Neuronal stem cell (in vitro differentiated cells): ENCODE data around the gene SLC35G6.
A peak's percentile ranks its signal among the peaks of the same experiment; 100 is the strongest.

Experiments
- DNase-seq: peaks from one replicate; pipeline ENCODE4 v3.0.0-alpha.2; 2013; ENCODE audit warnings: low spot score
- H2AFZ ChIP-seq: one replicate; pipeline ENCODE4 v1.6.1; 2013; ENCODE audit warnings: mild to moderate bottlenecking, low read length, inconsistent platforms
- H2AK5ac ChIP-seq: 2 replicates; pipeline ENCODE4 v1.6.1; 2013; ENCODE audit warnings: low read depth, mild to moderate bottlenecking, inconsistent platforms, low read length, moderate library complexity, mixed read lengths
- H2BK120ac ChIP-seq: 2 replicates; pipeline ENCODE4 v1.6.1; 2013; ENCODE audit warnings: low read depth, mild to moderate bottlenecking, inconsistent platforms, low read length, moderate library complexity, mixed read lengths
- H2BK12ac ChIP-seq: one replicate; pipeline ENCODE4 v1.6.1; 2013; ENCODE audit warnings: low read length, inconsistent platforms
- H2BK15ac ChIP-seq: 2 replicates; pipeline ENCODE4 v1.6.1; 2013; ENCODE audit warnings: mild to moderate bottlenecking, low read length, inconsistent platforms, mixed read lengths
- H2BK5ac ChIP-seq: one replicate; pipeline ENCODE4 v1.6.1; 2013; ENCODE audit warnings: inconsistent platforms, mild to moderate bottlenecking, low read length, moderate library complexity
- H3K14ac ChIP-seq: one replicate; pipeline ENCODE4 v1.6.1; 2013; ENCODE audit warnings: low read length, inconsistent platforms
- H3K18ac ChIP-seq: 2 replicates; pipeline ENCODE4 v1.6.1; 2013; ENCODE audit warnings: low read length, inconsistent platforms
- H3K23ac ChIP-seq: 2 replicates; pipeline ENCODE4 v1.6.1; 2013; ENCODE audit warnings: low read depth, mild to moderate bottlenecking, mixed read lengths, low read length, inconsistent platforms; ENCODE audit not compliant: poor library complexity
- H3K27ac ChIP-seq: replicated peaks from 3 replicates; pipeline ENCODE4 v1.5.1; 2013; ENCODE audit warnings: low read length, inconsistent platforms
- H3K27me3 ChIP-seq, 3 experiments: 2 replicates each; pipeline ENCODE4 v1.6.1; 2013; ENCODE audit warnings: low read length in 3 of 3, mild to moderate bottlenecking in 2 of 3, inconsistent platforms in 1 of 3, low read depth in 1 of 3, mixed read lengths in 1 of 3, moderate library complexity in 1 of 3; ENCODE audit not compliant: control insufficient read depth in 3 of 3, insufficient read depth in 3 of 3
- H3K36me3 ChIP-seq, 2 donors: replicated peaks in 1 of 2; 2 replicates each; pipeline ENCODE4 v1.6.1; 2013; ENCODE audit warnings: low read length in 2 of 2; ENCODE audit not compliant: control insufficient read depth in 2 of 2, insufficient read depth in 2 of 2
- H3K4ac ChIP-seq: 2 replicates; pipeline ENCODE4 v1.6.1; 2013; ENCODE audit warnings: inconsistent platforms, mild to moderate bottlenecking, low read length, moderate library complexity
- H3K4me1 ChIP-seq, 2 donors: 1 replicate in 1 of 2; 2 replicates in 1 of 2; pipeline ENCODE4 v1.6.1; 2013; ENCODE audit warnings: low read length in 2 of 2, low read depth in 1 of 2; ENCODE audit not compliant: control insufficient read depth in 2 of 2, insufficient read depth in 1 of 2
- H3K4me2 ChIP-seq: one replicate; pipeline ENCODE4 v1.6.1; 2013; ENCODE audit warnings: mild to moderate bottlenecking, low read length, inconsistent platforms; ENCODE audit not compliant: insufficient read depth, poor library complexity, severe bottlenecking
- H3K4me3 ChIP-seq, 2 donors: 2 replicates each; pipeline ENCODE4 v1.5.1; 2013; ENCODE audit warnings: low read length in 2 of 2, mild to moderate bottlenecking in 2 of 2, inconsistent platforms in 1 of 2, moderate library complexity in 1 of 2
- H3K79me1 ChIP-seq: one replicate; pipeline ENCODE4 v1.6.1; 2013; ENCODE audit warnings: low read depth, mild to moderate bottlenecking, inconsistent platforms, low read length, moderate library complexity
- H3K9ac ChIP-seq: one replicate; pipeline ENCODE4 v1.6.1; 2013; ENCODE audit warnings: mild to moderate bottlenecking, low read depth, low read length, inconsistent platforms; ENCODE audit not compliant: poor library complexity
- H3K9me3 ChIP-seq, 2 donors: replicated peaks in 1 of 2; 2 replicates each; pipeline versions ENCODE3 to v1.6.1; 2013; ENCODE audit warnings: low read length in 2 of 2, mild to moderate bottlenecking in 2 of 2, inconsistent platforms in 1 of 2, low read depth in 1 of 2, mixed read lengths in 1 of 2, moderate library complexity in 1 of 2; ENCODE audit not compliant: control insufficient read depth in 2 of 2, insufficient read depth in 1 of 2
- H4K8ac ChIP-seq: one replicate; pipeline ENCODE4 v1.6.1; 2013; ENCODE audit warnings: low read depth, mild to moderate bottlenecking, inconsistent platforms, low read length, moderate library complexity
- H4K91ac ChIP-seq: one replicate; pipeline ENCODE4 v1.6.1; 2013; ENCODE audit warnings: low read length, low read depth, mild to moderate bottlenecking, inconsistent platforms; ENCODE audit not compliant: poor library complexity
- WGBS, 2 donors: extraction: QIAGEN DNeasy Blood & Tissue Kit; methylation state at CpG; one replicate each; pipeline ENCODE4 v1.1.7; 2013; ENCODE audit warnings: missing lambda C conversion rate in 2 of 2, mixed read lengths in 1 of 2; ENCODE audit not compliant: insufficient read length in 2 of 2, insufficient replicate concordance in 1 of 2; ENCODE audit errors: extremely low coverage in 2 of 2; 5-methylcytosine and 5-hydroxymethylcytosine counted together

Gene SLC35G6

GRCh38 chr17:7438656-7439460, 42.4 kb upstream of the SLC35G6 start:
- H3K9me3 ChIP-seq, result peaks cover 0 to 4% of the 10 kb centered on the region in 2 donors
- H2AK5ac ChIP-seq, result peak overlapping the region; percentile 89
- no peak overlapping the region for H4K8ac ChIP-seq
- DNase-seq, result no peak
- no peak overlapping the region for H3K4ac ChIP-seq
- H3K14ac ChIP-seq, result no peak overlapping the region
- H3K18ac ChIP-seq, result peak overlapping the region; percentile 95
- H3K23ac ChIP-seq, result peak overlapping the region; percentile 89
- no peaks in the 10 kb centered on the region for H3K79me1 ChIP-seq
- H2BK12ac ChIP-seq, result no peak overlapping the region
- peak overlapping the region; percentile 95 for H2BK15ac ChIP-seq
- peak overlapping the region; percentile 96 for H2AFZ ChIP-seq
- H3K9ac ChIP-seq, result no peak overlapping the region
- no peak overlapping the region for H2BK5ac ChIP-seq
- H3K36me3 ChIP-seq, result no peaks in the 10 kb centered on the region
- peaks cover 25 to 29% of the 10 kb centered on the region in 2 donors for H3K4me1 ChIP-seq
- no peak overlapping the region for H2BK120ac ChIP-seq
- peak overlapping the region; percentile 97 for H3K4me2 ChIP-seq
- no peak overlapping the region for H4K91ac ChIP-seq
- peaks cover 29 to 49% (median 42%) of the 10 kb centered on the region in 3 experiments for H3K27me3 ChIP-seq
- no peak overlapping the region for H3K27ac ChIP-seq
- peak overlapping the region; percentile 75 to 96 for H3K4me3 ChIP-seq
- no CpG with 5 or more reads among the region's 11 CpGs for WGBS, 2 donors

GRCh38 chr17:7439462-7440112, 41.7 kb upstream of the SLC35G6 start, which contains the start of gene FGF11:
Gene FGF11 (plus strand): TSS chr17:7439512. CDS start chr17:7439621, 109 bp downstream.
- no peak for DNase-seq
- peak within 1 kb of the TSS; percentile 96 for H3K9ac ChIP-seq
- no peak within 1 kb of the TSS for H3K27ac ChIP-seq
- peak within 1 kb of the TSS; percentile 96 to 98 for H3K4me3 ChIP-seq
- WGBS, 2 donors, result no CpG with 5 or more reads among the region's 50 CpGs
- H2BK5ac ChIP-seq, result peak within 1 kb of the TSS; percentile 83
- peak within 1 kb of the TSS; percentile 16 for H2BK12ac ChIP-seq
- H3K79me1 ChIP-seq, result no peaks in the 10 kb centered on the region
- H2BK15ac ChIP-seq, result peak within 1 kb of the TSS; percentile 95
- no peak within 1 kb of the TSS for H3K4ac ChIP-seq
- H4K8ac ChIP-seq, result peak within 1 kb of the TSS; percentile 87
- H3K23ac ChIP-seq, result peak within 1 kb of the TSS; percentile 89
- peaks cover 0 to 4% of the 10 kb centered on the region in 2 donors for H3K9me3 ChIP-seq
- peak within 1 kb of the TSS; percentile 89 for H2AK5ac ChIP-seq
- H3K14ac ChIP-seq, result peak within 1 kb of the TSS; percentile 99
- H3K4me2 ChIP-seq, result peak within 1 kb of the TSS; percentile 97
- H2BK120ac ChIP-seq, result peak within 1 kb of the TSS; percentile 74
- peak within 1 kb of the TSS; percentile 97 for H2AFZ ChIP-seq
- H3K36me3 ChIP-seq, result no peaks in the 10 kb centered on the region
- peak within 1 kb of the TSS; percentile 9 for H4K91ac ChIP-seq
- H3K18ac ChIP-seq, result peak within 1 kb of the TSS; percentile 100
- H3K4me1 ChIP-seq, result peaks cover 26 to 31% of the 10 kb centered on the region in 2 donors
- H3K27me3 ChIP-seq, result peaks cover 29 to 49% (median 44%) of the 10 kb centered on the region in 3 experiments

- Histone ChIP-seq H3K27ac (no peak overlapping the region), H2AFZ (peak overlapping the region; percentile 97), H3K18ac (peak overlapping the region; percentile 100), H4K91ac (peak overlapping the region; percentile 9), H2BK5ac (peak overlapping the region; percentile 83), H2BK12ac (peak overlapping the region; percentile 69), H3K4me1 (peaks cover 27 to 34% of the 10 kb centered on the region in 2 donors), H2BK15ac (peak overlapping the region; percentile 83), H3K23ac (peak overlapping the region; percentile 75), H3K4ac (peak overlapping the region; percentile 42), H3K9me3 (peaks cover 0 to 4% of the 10 kb centered on the region in 2 donors), H4K8ac (peak overlapping the region; percentile 87), H3K14ac (peak overlapping the region; percentile 87), H3K27me3 (peaks cover 29 to 49% (median 43%) of the 10 kb centered on the region in 3 experiments), H2BK120ac (peak overlapping the region; percentile 88), H3K79me1 (no peaks in the 10 kb centered on the region), H3K4me2 (peak overlapping the region; percentile 97), H3K4me3 (peak overlapping the region; percentile 96 to 98), H3K36me3 (no peaks in the 10 kb centered on the region), H3K9ac (peak overlapping the region; percentile 96), H2AK5ac (peak overlapping the region; percentile 89)
- peak; percentile 58 for DNase-seq
- WGBS, 2 donors, result no CpG with 5 or more reads among the region's 46 CpGs
These were observed 41.0 kb upstream of the SLC35G6 start for GRCh38 chr17:7440113-7440833.
